ENCODE data around the gene ZMYND8. TPM values are rescaled to one million over a fixed set of nuclear protein-coding genes. Genes with fewer than 3 reads are reported as not detected.

ZMYND8 gene
- total RNA-seq, 3 donors from 2014 or later = 62.1 to 64.9 (median 62.1) TPM

- Histone ChIP-seq H3K4me3 (no peak overlapping the region), H3K4me1 (ENCODE audit: low read depth) (peaks cover 53% of the 10 kb centered on the region), H3K36me3 (ENCODE audit: low read depth) (peaks cover 4% of the 10 kb centered on the region), H3K9me3 (no peaks in the 10 kb centered on the region)
- TF ChIP-seq CTCF (IDR thresholded peaks at IDR 0.05) = no peak
- DNase-seq (no peak), ATAC-seq (no peak)
- intact Hi-C loops (cut with DNase I, micrococcal nuclease) = no loop called here
Observed at GRCh38 chr20:47350181-47350550, 6.3 kb downstream of the ZMYND8 start.

- DNase-seq = no peak
- TF ChIP-seq CTCF (IDR thresholded peaks at IDR 0.05) = no peak
- no peaks in the 10 kb centered on the region for H3K9me3 ChIP-seq
- peaks cover 47% of the 10 kb centered on the region for H3K4me1 ChIP-seq (ENCODE audit: low read depth)
- intact Hi-C loops (cut with DNase I, micrococcal nuclease) = no loop called here
- no peak overlapping the region for H3K4me3 ChIP-seq
- ATAC-seq = no peak
- H3K36me3 ChIP-seq (ENCODE audit: low read depth) = peaks cover 4% of the 10 kb centered on the region
Observed at GRCh38 chr20:47349365-47350180, 6.9 kb downstream of the ZMYND8 start.

GRCh38 chr20:47348539-47349142, 7.9 kb downstream of the ZMYND8 start:
- ATAC-seq (no peak), DNase-seq (no peak)
- intact Hi-C loops (cut with DNase I, micrococcal nuclease) = no loop called here
- Histone ChIP-seq H3K9me3 (no peaks in the 10 kb centered on the region), H3K4me1 (ENCODE audit: low read depth) (peaks cover 41% of the 10 kb centered on the region), H3K36me3 (ENCODE audit: low read depth) (peaks cover 4% of the 10 kb centered on the region), H3K4me3 (no peak overlapping the region)
- TF ChIP-seq CTCF (IDR thresholded peaks at IDR 0.05) = no peak

GRCh38 chr20:47347661-47348435, 8.7 kb downstream of the ZMYND8 start:
- no peak for DNase-seq
- no peak overlapping the region for H3K4me3 ChIP-seq
- H3K9me3 ChIP-seq = no peaks in the 10 kb centered on the region
- H3K4me1 ChIP-seq (ENCODE audit: low read depth) = peaks cover 40% of the 10 kb centered on the region
- intact Hi-C loops (cut with DNase I, micrococcal nuclease) = no loop called here
- TF ChIP-seq CTCF (IDR thresholded peaks at IDR 0.05) = no peak
- ATAC-seq = no peak
- peaks cover 4% of the 10 kb centered on the region for H3K36me3 ChIP-seq (ENCODE audit: low read depth)

- no peak for TF ChIP-seq CTCF (IDR thresholded peaks at IDR 0.05)
- DNase-seq (no peak), ATAC-seq (no peak)
- intact Hi-C loops (cut with DNase I, micrococcal nuclease) = no loop called here
- peaks cover 23% of the 10 kb centered on the region for H3K4me1 ChIP-seq (ENCODE audit: low read depth)
- peaks cover 4% of the 10 kb centered on the region for H3K36me3 ChIP-seq (ENCODE audit: low read depth)
- H3K4me3 ChIP-seq = no peak overlapping the region
- no peaks in the 10 kb centered on the region for H3K9me3 ChIP-seq
Observed at GRCh38 chr20:47346172-47346571, 10.3 kb downstream of the ZMYND8 start.
